Amniotic stem cell (primary cell): ENCODE data around the gene PROC.
"Not testable (repeated sequence)": the region's sequence is repeated elsewhere in the genome, so short reads cannot be mapped to it uniquely, and the experiment has no call there.

Source experiments
- DNase-seq: peaks from one replicate; lab custom pipeline; 2025; lab: John Stamatoyannopoulos, UW

The PROC gene

DNA sequence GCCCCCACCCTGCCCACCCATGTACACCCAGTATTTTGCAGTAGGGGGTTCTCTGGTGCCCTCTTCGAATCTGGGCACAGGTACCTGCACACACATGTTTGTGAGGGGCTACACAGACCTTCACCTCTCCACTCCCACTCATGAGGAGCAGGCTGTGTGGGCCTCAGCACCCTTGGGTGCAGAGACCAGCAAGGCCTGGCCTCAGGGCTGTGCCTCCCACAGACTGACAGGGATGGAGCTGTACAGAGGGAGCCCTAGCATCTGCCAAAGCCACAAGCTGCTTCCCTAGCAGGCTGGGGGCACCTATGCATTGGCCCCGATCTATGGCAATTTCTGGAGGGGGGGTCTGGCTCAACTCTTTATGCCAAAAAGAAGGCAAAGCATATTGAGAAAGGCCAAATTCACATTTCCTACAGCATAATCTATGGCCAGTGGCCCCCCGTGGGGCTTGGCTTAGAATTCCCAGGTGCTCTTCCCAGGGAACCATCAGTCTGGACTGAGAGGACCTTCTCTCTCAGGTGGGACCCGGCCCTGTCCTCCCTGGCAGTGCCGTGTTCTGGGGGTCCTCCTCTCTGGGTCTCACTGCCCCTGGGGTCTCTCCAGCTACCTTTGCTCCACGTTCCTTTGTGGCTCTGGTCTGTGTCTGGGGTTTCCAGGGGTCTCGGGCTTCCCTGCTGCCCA, 9.3 kb downstream of the PROC start:
- DNase-seq, result no peak

DNA sequence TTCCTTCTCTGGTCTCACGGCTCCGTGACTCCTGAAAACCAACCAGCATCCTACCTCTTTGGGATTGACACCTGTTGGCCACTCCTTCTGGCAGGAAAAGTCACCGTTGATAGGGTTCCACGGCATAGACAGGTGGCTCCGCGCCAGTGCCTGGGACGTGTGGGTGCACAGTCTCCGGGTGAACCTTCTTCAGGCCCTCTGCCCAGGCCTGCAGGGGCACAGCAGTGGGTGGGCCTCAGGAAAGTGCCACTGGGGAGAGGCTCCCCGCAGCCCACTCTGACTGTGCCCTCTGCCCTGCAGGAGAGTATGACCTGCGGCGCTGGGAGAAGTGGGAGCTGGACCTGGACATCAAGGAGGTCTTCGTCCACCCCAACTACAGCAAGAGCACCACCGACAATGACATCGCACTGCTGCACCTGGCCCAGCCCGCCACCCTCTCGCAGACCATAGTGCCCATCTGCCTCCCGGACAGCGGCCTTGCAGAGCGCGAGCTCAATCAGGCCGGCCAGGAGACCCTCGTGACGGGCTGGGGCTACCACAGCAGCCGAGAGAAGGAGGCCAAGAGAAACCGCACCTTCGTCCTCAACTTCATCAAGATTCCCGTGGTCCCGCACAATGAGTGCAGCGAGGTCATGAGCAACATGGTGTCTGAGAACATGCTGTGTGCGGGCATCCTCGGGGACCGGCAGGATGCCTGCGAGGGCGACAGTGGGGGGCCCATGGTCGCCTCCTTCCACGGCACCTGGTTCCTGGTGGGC, 10.0 kb downstream of the PROC start:
- DNase-seq, result no peak

DNA sequence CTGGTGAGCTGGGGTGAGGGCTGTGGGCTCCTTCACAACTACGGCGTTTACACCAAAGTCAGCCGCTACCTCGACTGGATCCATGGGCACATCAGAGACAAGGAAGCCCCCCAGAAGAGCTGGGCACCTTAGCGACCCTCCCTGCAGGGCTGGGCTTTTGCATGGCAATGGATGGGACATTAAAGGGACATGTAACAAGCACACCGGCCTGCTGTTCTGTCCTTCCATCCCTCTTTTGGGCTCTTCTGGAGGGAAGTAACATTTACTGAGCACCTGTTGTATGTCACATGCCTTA, 10.5 kb downstream of the PROC start:
- DNase-seq, result no peak

DNA sequence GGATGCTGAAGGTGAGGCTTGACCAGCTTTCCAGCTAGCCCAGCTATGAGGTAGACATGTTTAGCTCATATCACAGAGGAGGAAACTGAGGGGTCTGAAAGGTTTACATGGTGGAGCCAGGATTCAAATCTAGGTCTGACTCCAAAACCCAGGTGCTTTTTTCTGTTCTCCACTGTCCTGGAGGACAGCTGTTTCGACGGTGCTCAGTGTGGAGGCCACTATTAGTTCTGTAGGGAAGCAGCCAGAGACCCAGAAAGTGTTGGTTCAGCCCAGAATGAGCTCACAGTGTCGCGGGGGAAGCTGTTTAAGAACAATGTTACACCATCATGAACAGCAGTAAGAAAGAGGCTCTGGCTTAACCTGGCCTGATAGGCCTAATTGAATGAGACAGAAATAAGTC, 11.1 kb downstream of the PROC start:
- DNase-seq, result no peak

GRCh38 chr2:127429844-127430425, 11.7 kb downstream of the PROC start:
- DNase-seq, result no peak

- no peak for DNase-seq
These were observed 13.3 kb downstream of the PROC start for GRCh38 chr2:127431408-127432023.

DNA sequence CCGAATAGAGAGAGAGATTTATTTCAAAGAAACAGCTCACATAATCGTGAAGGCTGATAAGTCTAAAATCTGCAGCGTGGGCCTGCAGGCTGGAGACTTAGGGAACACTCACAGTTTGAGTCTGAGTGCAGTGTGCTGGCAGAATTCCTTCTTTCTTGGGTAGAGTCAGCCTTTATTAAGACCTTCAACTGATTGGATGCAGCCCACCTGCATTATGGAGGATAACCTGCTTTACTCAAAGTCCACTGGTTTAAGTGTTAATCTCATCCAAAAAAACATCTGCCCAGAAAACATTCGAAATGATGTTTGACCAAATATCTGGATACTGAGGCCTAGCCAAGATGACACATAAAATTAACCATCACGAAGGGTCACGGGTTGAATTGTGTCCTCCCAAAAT, 16.3 kb downstream of the PROC start:
- no peak for DNase-seq

GRCh38 chr2:127437056-127437455, 18.8 kb downstream of the PROC start:
- no peak for DNase-seq

DNA sequence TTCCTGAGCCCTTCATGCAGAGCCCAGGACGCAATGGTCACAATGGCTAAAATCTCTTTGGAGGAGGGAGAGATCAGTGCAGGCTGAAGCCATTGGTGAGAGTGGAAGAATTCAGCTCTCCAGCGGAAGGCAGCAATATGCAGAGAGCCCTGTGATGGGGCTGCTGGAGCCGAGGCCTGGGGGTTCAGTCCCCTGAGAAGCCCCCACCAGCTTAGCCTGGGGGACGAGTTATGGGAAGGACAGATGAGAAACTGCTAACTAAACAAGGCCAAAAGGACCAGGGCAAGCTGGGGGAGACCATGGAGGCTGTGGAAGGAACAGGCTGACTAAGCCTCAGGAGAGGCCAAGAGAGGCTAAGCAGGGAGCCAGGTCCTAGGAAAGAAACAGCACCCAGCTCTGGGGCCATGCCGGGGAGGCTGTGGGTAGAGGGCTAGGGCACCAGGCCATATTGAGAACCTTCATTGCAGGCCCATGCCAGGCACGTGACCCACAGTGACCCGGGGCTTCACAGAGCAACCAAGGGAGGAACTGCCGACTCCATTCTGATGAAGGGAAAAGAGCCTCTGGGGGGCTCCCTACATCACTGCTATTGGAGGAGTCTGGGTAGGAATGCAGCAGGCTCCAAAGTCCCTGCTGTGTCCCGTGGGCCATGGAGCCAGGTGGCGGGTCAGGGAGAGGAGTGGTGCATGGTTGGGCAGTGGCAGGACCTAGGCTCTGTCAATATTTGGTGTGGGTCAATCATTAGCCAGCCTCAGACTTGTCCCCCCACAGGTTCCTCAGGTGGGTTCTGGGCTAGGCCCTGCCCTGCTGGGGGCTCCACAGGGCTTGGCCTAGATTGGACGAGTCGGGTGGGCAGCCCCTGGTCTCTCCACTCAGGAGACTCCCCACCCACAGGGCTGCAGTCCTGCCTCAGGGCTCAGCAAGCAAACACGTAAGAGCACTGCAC, 19.8 kb downstream of the PROC start:
- DNase-seq, result no peak

- DNase-seq, result no peak
These were observed 21.1 kb downstream of the PROC start for GRCh38 chr2:127439343-127439742.

DNA sequence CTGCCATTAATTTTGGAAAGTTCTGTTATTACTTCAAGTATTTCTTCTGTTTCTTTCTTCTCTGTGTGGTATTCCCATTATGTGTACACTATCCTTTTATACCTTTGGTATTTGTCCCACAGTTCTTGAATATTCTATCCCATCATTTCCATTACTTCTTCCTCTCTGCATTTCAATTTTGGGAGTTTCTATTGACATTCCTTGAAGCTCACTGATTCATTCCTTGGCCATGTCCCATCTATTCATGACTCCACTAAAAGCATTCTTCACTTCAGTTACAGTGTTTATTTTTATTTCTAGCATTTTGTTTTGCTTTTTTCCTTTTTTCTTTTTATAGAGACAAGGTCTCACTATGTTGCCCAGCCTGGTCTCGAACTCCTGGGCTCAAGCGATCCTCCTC, 30.3 kb downstream of the PROC start:
- no peak for DNase-seq

DNA sequence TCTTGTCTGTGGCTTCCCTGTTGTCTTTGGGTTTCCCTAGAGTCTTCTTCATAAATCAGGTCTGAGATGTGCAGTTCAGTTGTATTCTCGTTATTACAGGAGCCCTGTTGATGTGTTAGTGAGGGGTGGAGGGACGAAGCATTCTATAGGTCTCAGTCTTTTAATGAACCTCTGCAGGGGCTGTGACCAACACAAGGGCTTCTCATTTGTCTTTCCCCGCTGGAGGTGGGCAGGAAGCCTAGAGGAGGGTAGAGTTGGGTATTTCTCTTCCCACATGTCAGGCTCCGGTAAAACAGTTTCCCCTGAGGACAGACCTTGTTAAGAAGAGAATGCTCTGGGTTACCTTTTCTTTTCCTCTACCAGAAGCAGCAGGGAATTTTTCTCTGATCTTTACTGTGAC, 31.2 kb downstream of the PROC start:
- no peak for DNase-seq

DNA sequence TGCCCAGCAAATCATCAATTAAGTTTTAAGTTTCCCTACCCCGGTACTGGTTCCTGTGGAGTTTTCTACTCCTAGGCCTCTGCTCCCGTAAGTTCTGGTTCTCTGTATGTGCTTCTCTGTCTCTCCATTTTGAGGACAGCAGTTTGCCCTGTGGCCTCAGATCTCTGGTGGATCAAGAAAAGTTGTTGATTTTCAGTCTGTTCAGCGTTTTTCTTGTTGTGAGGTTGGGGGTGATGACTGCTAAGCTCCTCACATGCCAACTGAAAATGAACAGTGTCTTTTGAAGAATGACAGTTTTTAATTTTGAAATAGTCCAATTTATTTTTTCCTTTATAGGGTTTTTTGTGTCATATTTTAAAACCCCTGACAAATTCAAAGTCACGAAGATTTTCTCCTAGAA, 31.7 kb downstream of the PROC start:
- no peak for DNase-seq

- no peak for DNase-seq
These were observed 33.8 kb downstream of the PROC start for GRCh38 chr2:127451981-127452380.

DNA sequence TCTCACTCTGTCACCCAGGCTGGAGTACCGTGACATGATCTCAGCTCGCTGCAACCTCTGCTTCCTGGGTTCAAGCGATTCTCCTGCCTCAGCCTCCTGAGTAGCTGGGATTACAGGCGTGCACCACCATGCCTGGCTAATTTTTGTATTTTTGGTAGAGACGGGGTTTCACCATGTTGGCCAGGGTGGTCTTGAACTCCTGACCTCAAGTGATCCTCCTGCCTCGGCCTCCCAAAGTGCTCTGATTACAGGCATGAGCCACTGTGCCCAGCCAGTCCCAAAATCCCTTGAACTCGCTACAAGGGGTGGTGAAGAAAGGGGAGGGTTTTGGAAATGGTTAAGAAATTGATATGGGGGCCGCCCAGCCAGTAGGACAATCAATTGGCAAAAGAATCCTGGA, 34.2 kb downstream of the PROC start:
- DNase-seq, result not testable (repeated sequence)

- no peak for DNase-seq
These were observed 34.8 kb downstream of the PROC start for GRCh38 chr2:127453013-127453391.

DNA sequence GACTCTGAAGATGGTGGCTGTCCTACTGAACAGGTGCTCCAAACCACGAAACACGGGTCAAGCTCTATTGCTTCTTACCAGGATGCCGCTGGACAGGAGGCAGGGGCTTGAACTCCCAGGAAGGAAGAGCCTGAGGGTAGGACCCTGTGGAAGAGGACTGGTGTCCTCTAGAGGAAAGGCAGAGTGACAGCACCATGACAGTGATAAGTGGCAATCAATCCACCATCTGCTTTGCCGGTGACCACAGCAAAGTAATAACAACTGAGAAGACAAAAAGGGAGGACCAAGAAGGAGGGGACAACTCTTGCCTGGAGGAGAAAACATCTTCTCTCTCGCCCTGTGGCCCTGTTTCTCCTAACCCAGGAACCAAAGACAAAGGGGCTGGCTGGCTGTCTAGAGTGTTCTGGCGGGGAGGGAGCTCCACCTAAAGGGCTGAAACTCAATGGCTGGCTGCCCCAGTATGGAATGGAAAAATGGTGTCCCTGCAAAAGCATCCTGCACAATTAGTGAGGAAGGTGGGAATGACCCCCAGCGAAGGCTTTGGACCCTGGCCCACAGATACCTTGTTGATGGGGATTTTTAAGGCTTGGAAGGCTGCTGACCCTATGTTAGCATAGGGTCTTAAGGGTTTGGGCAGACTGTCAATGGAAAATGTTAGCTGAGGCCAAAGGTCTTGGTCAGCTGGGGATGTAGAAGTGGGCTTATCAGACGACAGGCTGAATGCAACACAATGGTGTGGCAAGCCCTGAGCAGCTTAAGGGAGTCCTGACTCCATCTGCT, 35.4 kb downstream of the PROC start:
- DNase-seq, result no peak

GRCh38 chr2:127454595-127455565, 36.7 kb downstream of the PROC start:
- no peak for DNase-seq

- DNase-seq, result no peak
These were observed 37.6 kb downstream of the PROC start for GRCh38 chr2:127455566-127456493.
